Lower leg skin (tissue), 4 donors: ENCODE results near the gene ANKRD9. TPM values are rescaled to one million over a fixed set of nuclear protein-coding genes. Genes with fewer than 3 reads are reported as not detected.

Experiments
- DNase-seq, 2 donors: peaks; one replicate each; pipeline ENCODE4 v3.0.0-alpha.2; 2019; ENCODE audit warnings: low spot score in 2 of 2
- H3K4me3 ChIP-seq: fragments of 200-600 bp; sonication (generic); 2 replicates; pipeline ENCODE4 v1.5.1; 2017; ENCODE audit warnings: mild to moderate bottlenecking, low read depth; ENCODE audit not compliant: poor library complexity, severe bottlenecking
- POLR2A ChIP-seq, 2 donors: fragments of 450-650 bp; IDR thresholded peaks; one replicate each; pipeline ENCODE4 v1.6.1; 2016 to 2017; ENCODE audit warnings: antibody characterized with exemption in 2 of 2, mild to moderate bottlenecking in 1 of 2, moderate library complexity in 1 of 2
- WGBS, 2 donors: methylation state at CpG; one replicate each; pipeline ENCODE4 v1.1.5; 2018; 5-methylcytosine and 5-hydroxymethylcytosine counted together
- intact Hi-C: fragments of 100-400 bp; cut with DNase I; formaldehyde crosslinking; loops from one replicate; pipeline ENCODE4 v1.15.0; 2023; ENCODE audit warnings: low total_unique reads
- total RNA-seq, 4 donors: library from RNA; depleted of rRNA; stranded (reverse); fragments of >200 nt; gene quantifications; one replicate each; pipeline ENCODE4 v1.1.0, GENCODE V29; 2016
- TF ChIP-seq, protein P1 (sequence below), 3 donors: fragments of 450-650 bp; IDR thresholded peaks; one replicate each; pipeline ENCODE4 v1.5.1; 2016; ENCODE audit warnings: antibody characterized with exemption in 3 of 3, mild to moderate bottlenecking in 3 of 3, moderate library complexity in 2 of 3

Gene ANKRD9
- total RNA-seq, 4 donors from 2014 or later = 64.6 to 135 (median 69.4) TPM

DNA sequence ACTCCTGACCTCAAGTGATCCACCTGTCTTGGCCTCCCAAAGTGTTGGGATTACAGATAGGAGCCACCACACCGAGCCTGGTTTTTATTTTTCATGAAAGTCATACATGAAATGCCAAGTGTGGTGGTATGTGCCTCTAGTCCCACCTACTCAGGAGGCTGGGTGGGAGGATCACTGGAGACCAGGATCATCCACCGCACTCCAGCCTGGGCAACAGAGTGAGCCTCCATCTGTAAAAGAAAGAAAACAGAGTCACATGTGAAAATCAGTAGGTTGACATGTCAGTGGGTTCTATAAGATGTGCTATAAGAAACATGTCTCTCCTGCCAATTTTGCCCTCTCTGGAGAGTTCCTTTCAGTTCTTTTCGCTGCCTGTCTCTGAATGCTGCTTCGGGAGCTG is 28.2 kb downstream of the ANKRD9 start:
- no peak overlapping the region for H3K4me3 ChIP-seq
- 92 to 96% methylated on average over 4 of the region's 4 CpGs for WGBS, 2 donors
- no peak for DNase-seq
- intact Hi-C loops = no loop called here
- TF ChIP-seq POLR2A (IDR thresholded peaks at IDR 0.05) = no peak
- TF ChIP-seq, protein P1, sequence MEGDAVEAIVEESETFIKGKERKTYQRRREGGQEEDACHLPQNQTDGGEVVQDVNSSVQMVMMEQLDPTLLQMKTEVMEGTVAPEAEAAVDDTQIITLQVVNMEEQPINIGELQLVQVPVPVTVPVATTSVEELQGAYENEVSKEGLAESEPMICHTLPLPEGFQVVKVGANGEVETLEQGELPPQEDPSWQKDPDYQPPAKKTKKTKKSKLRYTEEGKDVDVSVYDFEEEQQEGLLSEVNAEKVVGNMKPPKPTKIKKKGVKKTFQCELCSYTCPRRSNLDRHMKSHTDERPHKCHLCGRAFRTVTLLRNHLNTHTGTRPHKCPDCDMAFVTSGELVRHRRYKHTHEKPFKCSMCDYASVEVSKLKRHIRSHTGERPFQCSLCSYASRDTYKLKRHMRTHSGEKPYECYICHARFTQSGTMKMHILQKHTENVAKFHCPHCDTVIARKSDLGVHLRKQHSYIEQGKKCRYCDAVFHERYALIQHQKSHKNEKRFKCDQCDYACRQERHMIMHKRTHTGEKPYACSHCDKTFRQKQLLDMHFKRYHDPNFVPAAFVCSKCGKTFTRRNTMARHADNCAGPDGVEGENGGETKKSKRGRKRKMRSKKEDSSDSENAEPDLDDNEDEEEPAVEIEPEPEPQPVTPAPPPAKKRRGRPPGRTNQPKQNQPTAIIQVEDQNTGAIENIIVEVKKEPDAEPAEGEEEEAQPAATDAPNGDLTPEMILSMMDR (IDR thresholded peaks at IDR 0.05) = no peak

DNA sequence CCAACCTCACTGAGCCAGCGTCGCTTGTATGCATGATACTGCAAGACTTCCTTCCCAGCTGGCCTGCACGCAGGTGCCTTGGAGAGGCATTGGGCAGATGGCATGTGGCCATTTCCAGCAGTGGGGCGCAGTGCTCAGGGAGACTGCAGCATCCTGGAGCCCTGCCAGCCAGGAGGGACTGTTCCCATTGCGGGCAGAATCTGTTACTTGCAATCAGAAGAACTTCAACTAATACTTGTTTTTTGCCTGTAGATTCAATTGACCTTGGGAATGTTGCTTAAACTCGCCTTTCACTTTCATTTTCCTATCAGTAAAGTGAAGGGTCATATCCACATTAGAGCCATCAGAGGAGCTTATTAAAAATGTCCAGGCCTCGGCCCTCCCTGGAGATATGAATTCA is 29.8 kb downstream of the ANKRD9 start:
- intact Hi-C loops = no loop called here
- WGBS, 2 donors = 57 to 60% methylated on average over 7 of the region's 7 CpGs
- TF ChIP-seq POLR2A (IDR thresholded peaks at IDR 0.05) = no peak
- TF ChIP-seq, protein P1 (IDR thresholded peaks at IDR 0.05) = no peak
- no peak overlapping the region for H3K4me3 ChIP-seq
- DNase-seq = no peak

DNA sequence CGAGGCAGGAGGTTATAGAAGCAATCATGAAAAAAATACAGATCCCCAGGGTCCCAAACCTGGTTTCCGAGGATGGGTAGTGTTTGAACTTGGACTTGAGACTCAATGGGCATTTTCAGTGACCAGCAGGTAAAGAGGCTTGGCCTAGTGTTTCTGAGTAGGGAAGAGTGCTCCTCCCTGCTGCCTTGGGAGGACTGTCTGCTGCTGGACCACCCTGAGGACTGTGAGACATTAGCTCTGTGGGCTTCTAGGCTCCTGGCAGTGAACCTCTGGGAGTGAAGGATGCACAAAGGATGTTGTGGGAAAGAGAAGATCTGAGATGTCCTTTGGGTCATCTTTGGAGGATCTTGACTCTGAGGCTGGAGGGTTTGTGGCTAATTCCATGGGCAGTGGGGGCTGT is 30.5 kb downstream of the ANKRD9 start:
- no peak overlapping the region for H3K4me3 ChIP-seq
- no peak for DNase-seq
- 98 to 100% methylated on average over 2 of the region's 2 CpGs for WGBS, 2 donors
- TF ChIP-seq POLR2A (IDR thresholded peaks at IDR 0.05) = no peak
- intact Hi-C loops = no loop called here

DNA sequence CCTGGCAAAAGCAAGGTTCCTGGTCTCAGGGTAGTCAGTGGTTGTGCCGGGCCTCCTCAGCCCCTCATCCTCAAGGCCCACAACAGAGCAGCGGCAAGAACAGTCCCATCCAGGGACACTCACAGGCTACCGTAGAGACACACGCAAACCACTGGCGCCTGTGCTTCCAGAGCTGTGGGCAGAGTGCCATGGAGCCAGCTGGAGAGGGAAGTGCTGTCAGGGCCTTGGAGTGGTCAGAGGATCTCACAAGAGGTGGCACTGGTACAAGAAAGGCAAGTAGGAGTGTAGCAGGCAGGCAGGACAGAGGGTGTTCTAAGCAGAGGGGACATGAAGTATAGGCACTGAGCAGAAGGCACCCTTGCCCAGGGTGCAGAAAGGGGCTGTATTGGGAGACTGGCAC is 34.6 kb downstream of the ANKRD9 start:
- H3K4me3 ChIP-seq = no peak overlapping the region
- no peak for TF ChIP-seq POLR2A (IDR thresholded peaks at IDR 0.05)
- TF ChIP-seq, protein P1 (IDR thresholded peaks at IDR 0.05) = no peak
- no peak for DNase-seq
- intact Hi-C loops = no loop called here
- 62 to 74% methylated on average over 5 of the region's 5 CpGs for WGBS, 2 donors

DNA sequence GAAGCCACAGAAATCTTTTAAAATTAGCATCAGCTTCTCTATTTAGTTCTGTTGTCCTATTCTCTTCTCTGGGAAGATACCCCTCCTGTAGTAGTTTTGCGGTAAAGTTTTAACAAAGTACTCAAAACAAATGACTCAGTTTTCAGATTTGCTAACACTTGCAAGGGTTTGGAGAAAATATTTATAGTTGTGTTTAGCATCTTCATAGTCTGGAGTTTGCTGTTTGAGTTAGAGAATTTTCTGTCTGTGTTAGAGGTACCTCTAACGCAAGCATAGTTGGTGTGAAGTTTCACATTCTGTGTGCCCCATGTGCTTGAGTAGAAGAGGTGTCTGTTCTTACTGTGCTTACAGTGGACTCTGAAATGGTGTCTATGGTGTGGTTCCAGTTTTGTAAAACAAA is 36.0 kb downstream of the ANKRD9 start:
- H3K4me3 ChIP-seq = no peak overlapping the region
- 96 to 97% methylated on average over 2 of the region's 2 CpGs for WGBS, 2 donors
- intact Hi-C loops = no loop called here
- TF ChIP-seq, protein P1 (IDR thresholded peaks at IDR 0.05) = no peak
- TF ChIP-seq POLR2A (IDR thresholded peaks at IDR 0.05) = no peak
- DNase-seq = no peak

DNA sequence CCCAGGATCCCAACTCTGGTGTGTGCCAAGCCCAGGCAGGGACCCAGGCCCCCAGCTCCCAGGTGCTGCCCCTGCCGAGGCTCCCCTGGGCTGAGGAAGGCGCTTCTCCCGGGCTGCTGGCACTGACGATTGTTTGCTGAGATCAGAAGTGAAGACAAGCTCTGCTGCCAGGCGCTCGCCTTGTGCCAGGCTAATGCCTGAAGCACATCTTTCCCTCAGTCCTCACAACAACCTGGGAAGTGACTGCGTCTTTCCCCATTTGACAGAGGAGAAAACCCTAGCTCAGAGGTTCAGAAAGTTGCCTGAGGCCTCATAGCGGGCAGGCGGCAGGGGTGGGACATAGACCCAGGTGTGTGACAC is 36.8 kb downstream of the ANKRD9 start:
- 42 to 61% methylated on average over 9 of the region's 9 CpGs for WGBS, 2 donors
- no peak for DNase-seq
- TF ChIP-seq, protein P1 (IDR thresholded peaks at IDR 0.05) = no peak
- TF ChIP-seq POLR2A (IDR thresholded peaks at IDR 0.05) = no peak
- H3K4me3 ChIP-seq = no peak overlapping the region
- intact Hi-C loops = no loop called here
